Measurements from ENCODE around the gene STX19.
"Not testable (repeated sequence)": the region's sequence is repeated elsewhere in the genome, so short reads cannot be mapped to it uniquely, and the experiment has no call there.

Gene STX19

DNA sequence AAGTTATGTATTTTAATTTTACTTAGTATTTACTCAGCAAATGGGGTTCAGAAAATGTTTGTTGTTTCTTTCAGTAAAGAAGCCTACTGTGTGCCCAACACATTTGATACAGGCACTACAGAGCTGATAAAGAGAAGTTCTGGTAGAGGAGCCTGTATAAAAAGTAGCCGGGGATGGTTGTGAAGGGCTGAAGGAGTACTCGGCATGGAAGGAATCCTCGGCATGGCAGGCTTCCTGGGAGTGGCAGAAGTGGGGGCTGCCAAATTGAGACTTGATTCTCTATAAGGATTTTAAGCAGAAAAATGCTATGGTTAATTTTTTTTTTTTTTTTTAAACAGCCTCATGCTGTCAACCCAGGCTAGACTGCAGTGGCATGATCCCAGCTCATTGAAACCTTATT is 39.2 kb downstream of the STX19 start:
- Histone ChIP-seq H3K27ac (ENCODE audit: low read length) (no peak overlapping the region), H3K36me3 (ENCODE audit: control insufficient read depth, low read depth, low read length) (no peaks in the 10 kb centered on the region), H3K9me3 (ENCODE audit: control insufficient read depth, low read depth, low read length) (no peaks in the 10 kb centered on the region), H3K27me3 (ENCODE audit: control insufficient read depth, insufficient read depth, low read length) (no peaks in the 10 kb centered on the region), H3K4me3 (ENCODE audit: low read length) (no peak overlapping the region), H3K9ac (ENCODE audit: low read length) (no peak overlapping the region), H3K4me1 (ENCODE audit: control insufficient read depth, low read depth, low read length) (no peaks in the 10 kb centered on the region)

DNA sequence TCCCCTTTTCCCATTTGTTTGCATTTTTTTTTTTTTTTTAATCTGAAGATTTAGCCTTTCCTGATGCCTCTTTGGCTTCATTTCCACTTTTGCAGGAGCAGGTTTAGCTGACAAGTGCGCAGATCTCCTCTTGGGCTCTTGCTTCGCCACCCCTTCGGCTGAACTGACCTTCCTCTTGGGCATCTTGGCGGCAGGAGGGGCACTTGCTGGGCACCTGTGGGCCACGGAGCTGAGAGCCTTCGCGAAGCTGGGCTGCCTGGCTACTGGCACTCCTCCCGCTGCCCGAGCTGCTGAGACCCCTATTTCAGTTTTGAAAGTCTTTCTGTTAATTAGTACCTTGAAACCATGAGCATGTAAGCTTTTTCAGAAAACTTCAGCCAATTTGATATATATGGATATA is 39.6 kb downstream of the STX19 start:
- Histone ChIP-seq H3K9me3 (ENCODE audit: control insufficient read depth, low read depth, low read length) (no peaks in the 10 kb centered on the region), H3K27ac (ENCODE audit: low read length) (no peak overlapping the region), H3K4me3 (ENCODE audit: low read length) (no peak overlapping the region), H3K9ac (ENCODE audit: low read length) (no peak overlapping the region), H3K27me3 (ENCODE audit: control insufficient read depth, insufficient read depth, low read length) (no peaks in the 10 kb centered on the region), H3K36me3 (ENCODE audit: control insufficient read depth, low read depth, low read length) (no peaks in the 10 kb centered on the region), H3K4me1 (ENCODE audit: control insufficient read depth, low read depth, low read length) (no peaks in the 10 kb centered on the region)

DNA sequence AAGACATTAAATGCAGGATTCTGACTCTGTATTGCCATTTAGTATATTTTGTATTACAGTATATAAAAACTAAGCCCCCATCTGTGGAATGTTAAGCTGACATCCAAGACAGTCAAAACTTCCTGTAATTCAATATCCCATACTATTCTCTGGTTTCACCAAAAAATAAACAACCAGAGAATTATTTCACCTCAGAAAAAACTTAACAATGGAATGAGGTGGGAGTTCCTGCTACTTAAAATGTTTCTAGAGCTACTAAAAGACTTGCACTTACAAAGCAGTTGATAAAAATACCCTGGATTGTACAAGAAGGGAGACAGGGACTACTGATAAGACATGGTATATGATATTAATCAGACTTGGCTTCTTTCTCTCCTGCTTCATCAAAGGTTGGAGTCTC is 40.1 kb downstream of the STX19 start:
- Histone ChIP-seq H3K27me3 (ENCODE audit: control insufficient read depth, insufficient read depth, low read length) (no peaks in the 10 kb centered on the region), H3K9ac (ENCODE audit: low read length) (no peak overlapping the region), H3K36me3 (ENCODE audit: control insufficient read depth, low read depth, low read length) (no peaks in the 10 kb centered on the region), H3K9me3 (ENCODE audit: control insufficient read depth, low read depth, low read length) (no peaks in the 10 kb centered on the region), H3K4me3 (ENCODE audit: low read length) (no peak overlapping the region), H3K27ac (ENCODE audit: low read length) (no peak overlapping the region), H3K4me1 (ENCODE audit: control insufficient read depth, low read depth, low read length) (no peaks in the 10 kb centered on the region)

DNA sequence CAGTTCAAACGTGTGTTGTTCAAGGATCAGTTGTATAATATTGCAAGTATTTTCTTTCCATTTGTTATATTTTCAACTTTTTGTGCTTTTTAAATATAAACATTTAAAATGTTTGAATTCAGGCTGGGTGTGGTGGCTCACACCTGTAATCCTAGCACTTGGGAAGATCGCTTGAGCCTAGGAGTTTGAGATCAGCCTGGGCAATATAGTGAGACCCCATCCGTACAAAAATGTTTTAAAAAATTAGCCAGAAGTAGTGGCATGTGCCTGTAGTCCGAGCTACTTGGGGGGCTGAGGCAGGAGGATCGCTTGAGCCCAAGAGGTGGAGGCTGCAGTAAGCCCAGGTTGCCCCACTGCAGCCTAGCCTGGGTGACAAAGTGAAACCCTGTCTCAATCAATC is 43.8 kb downstream of the STX19 start:
- H3K36me3 ChIP-seq (ENCODE audit: control insufficient read depth, low read depth, low read length) = no peaks in the 10 kb centered on the region
- no peak overlapping the region for H3K4me3 ChIP-seq (ENCODE audit: low read length)
- no peaks in the 10 kb centered on the region for H3K9me3 ChIP-seq (ENCODE audit: control insufficient read depth, low read depth, low read length)
- peaks cover 7% of the 10 kb centered on the region for H3K4me1 ChIP-seq (ENCODE audit: control insufficient read depth, low read depth, low read length)
- H3K27me3 ChIP-seq (ENCODE audit: control insufficient read depth, insufficient read depth, low read length) = no peaks in the 10 kb centered on the region
- no peak overlapping the region for H3K27ac ChIP-seq (ENCODE audit: low read length)
- no peak overlapping the region for H3K9ac ChIP-seq (ENCODE audit: low read length)

DNA sequence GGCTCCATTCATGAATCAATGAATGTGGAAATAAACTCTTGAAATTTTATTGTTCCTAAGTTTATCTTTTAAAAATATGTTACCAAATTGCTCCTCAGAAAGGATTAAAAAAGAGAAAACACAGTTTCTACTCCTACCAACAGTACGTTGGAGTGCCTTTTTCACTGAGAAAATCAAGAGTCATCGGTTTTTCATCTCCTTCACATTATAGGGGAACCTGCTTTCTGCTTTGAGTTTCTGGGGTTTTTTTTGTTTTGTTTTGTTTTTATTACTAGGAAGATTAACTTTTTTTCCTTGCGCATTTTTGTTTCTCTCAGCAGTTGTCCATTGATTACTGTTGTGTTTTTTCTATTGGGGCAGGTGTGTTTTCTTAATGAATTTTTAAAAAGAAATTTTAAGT is 45.0 kb downstream of the STX19 start:
- Histone ChIP-seq H3K27ac (ENCODE audit: low read length) (no peak overlapping the region), H3K9ac (ENCODE audit: low read length) (no peak overlapping the region), H3K27me3 (ENCODE audit: control insufficient read depth, insufficient read depth, low read length) (no peaks in the 10 kb centered on the region), H3K4me3 (ENCODE audit: low read length) (no peak overlapping the region), H3K4me1 (ENCODE audit: control insufficient read depth, low read depth, low read length) (peaks cover 10% of the 10 kb centered on the region), H3K9me3 (ENCODE audit: control insufficient read depth, low read depth, low read length) (no peaks in the 10 kb centered on the region), H3K36me3 (ENCODE audit: control insufficient read depth, low read depth, low read length) (no peaks in the 10 kb centered on the region)

DNA sequence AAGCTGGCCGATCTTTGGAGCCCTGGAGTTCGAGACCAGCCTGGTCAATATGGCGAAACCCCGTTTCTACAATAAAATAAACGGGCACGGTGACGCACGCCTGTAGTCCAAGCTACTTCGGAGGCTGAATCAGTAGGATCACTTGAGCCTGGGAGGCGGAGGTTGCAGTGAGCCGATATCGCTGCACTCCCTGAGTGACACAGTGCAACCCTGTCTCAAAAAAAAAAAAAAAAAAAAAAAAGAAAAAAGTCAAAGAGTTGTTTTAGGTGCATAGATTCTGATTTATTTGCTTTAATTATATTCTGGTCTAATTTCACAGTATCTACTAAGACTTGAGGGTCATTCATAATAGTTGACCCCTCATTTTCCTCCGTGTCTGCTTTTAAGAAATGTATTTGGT is 46.7 kb downstream of the STX19 start:
- no peaks in the 10 kb centered on the region for H3K36me3 ChIP-seq (ENCODE audit: control insufficient read depth, low read depth, low read length)
- no peaks in the 10 kb centered on the region for H3K27me3 ChIP-seq (ENCODE audit: control insufficient read depth, insufficient read depth, low read length)

DNA sequence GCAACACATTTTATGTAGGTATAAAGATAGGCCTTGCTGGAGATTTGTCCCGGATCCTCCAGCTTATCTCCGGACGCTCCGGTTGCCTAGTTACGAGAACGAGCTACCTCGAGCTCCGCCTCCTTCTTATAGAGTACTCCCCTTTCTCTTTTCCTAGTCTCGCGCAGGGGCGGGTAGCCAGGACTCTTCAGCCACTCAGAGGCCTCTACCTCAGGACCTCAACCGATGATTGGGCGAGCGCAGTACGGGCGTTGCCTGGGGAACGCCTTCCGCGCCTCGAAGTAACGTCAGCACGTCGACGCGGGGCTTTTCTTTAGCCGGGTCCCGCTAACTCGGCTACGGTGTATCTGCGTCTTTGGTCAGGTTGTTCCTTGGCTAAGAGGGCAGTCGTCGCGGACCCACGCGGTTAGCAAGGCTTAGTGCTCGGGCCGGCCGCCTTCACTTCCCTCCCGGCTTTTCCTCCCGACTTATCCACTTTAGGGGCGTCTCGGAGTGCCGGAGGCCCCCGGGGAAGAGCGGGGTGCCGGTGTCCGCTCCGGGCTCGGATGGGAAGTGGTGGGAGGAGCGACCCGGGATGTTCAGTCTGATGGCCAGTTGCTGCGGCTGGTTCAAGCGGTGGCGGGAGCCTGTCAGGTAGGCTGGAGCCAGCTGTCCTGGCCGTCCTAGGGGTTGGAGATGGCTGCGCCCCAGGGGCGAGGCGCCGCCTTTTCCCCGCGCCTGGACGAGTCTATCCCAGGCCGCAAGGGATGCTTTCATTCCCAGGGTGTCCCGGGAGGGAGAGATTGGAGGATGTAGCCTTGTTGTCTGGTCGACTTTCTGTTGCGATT is 48.3 kb downstream of the STX19 start, which contains the start of gene ARL13B:
Gene ARL13B, plus strand, starts transcription at position 306 of the 827 bp plus-strand sequence. Its CDS starts 269 bp downstream, at position 575.
- Histone ChIP-seq H3K9ac (ENCODE audit: low read length) (peak within 1 kb of the TSS; percentile 69), H3K4me1 (ENCODE audit: control insufficient read depth, low read depth, low read length) (peaks cover 10% of the 10 kb centered on the region), H3K27ac (ENCODE audit: low read length) (peak within 1 kb of the TSS; percentile 71), H3K27me3 (ENCODE audit: control insufficient read depth, insufficient read depth, low read length) (no peaks in the 10 kb centered on the region), H3K36me3 (ENCODE audit: control insufficient read depth, low read depth, low read length) (no peaks in the 10 kb centered on the region), H3K9me3 (ENCODE audit: control insufficient read depth, low read depth, low read length) (no peaks in the 10 kb centered on the region), H3K4me3 (ENCODE audit: low read length) (peak within 1 kb of the TSS; percentile 85)

More for the DNA sequence above, 46.7 kb downstream of the STX19 start:
- Histone ChIP-seq H3K9me3 (ENCODE audit: control insufficient read depth, low read depth, low read length) (no peaks in the 10 kb centered on the region), H3K9ac (ENCODE audit: low read length) (no peak overlapping the region), H3K4me1 (ENCODE audit: control insufficient read depth, low read depth, low read length) (peaks cover 10% of the 10 kb centered on the region), H3K4me3 (ENCODE audit: low read length) (peak overlapping the region; percentile 85), H3K27ac (ENCODE audit: low read length) (no peak overlapping the region)

DNA sequence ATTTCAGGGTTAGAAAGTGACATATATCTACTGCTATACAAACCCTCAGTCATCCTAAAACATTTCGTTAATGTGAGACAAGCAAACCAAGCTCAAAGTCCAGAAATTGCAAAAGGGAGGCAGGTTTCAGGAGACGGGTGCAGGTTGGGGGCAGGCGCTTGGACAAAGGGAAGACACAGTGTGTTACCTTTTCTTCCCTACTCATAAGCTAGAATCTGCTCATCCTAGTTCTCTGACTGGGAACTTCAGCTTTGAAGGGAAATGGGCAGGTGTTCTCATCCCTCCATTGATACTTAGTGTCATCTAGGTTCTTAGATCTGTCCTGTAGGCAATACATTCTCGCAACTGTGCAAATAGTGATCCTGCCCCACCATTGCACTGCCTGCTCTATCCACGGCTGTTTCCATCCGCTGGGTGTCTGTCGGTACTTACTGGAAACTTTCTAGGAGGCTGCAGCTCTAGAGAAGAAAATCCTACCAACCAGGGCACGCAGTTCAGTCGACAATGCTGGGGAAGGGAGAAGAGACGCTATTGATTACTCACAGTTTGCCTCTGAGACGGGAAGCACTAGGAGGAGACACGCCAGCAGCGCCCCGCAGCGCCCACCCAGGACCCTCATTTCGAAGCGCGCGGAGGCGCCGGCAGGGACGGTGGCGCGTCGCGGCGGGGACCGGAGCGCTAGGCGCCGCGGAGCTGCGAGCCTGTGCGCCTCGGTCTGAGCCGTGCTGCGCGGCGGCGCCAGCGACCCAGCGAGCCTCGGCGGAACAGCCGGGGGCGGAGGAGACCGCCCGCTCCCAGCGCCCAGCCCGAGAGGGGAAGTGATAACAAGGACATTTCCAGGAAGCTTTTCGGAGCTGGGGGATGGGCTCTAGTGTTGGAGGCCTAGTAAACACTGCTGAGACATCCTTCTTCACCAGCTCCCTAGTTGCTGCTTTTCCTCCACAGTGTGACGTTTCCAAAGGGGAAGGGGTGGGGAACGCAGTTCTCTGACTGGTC is 55.0 kb downstream of the STX19 start, which contains the start of gene PROS1:
Gene PROS1, minus strand, starts transcription at position 766 of the 996 bp plus-strand sequence. Its CDS starts 147 bp downstream, at position 619.
- no peak within 1 kb of the TSS for H3K27ac ChIP-seq (ENCODE audit: low read length)
- H3K4me3 ChIP-seq (ENCODE audit: low read length) = peak within 1 kb of the TSS; percentile 68
- no peaks in the 10 kb centered on the region for H3K9me3 ChIP-seq (ENCODE audit: control insufficient read depth, low read depth, low read length)
- peak within 1 kb of the TSS; percentile 16 for H3K9ac ChIP-seq (ENCODE audit: low read length)
- H3K4me1 ChIP-seq (ENCODE audit: control insufficient read depth, low read depth, low read length) = peaks cover 5% of the 10 kb centered on the region
- no peaks in the 10 kb centered on the region for H3K36me3 ChIP-seq (ENCODE audit: control insufficient read depth, low read depth, low read length)
- peaks cover 22% of the 10 kb centered on the region for H3K27me3 ChIP-seq (ENCODE audit: control insufficient read depth, insufficient read depth, low read length)

DNA sequence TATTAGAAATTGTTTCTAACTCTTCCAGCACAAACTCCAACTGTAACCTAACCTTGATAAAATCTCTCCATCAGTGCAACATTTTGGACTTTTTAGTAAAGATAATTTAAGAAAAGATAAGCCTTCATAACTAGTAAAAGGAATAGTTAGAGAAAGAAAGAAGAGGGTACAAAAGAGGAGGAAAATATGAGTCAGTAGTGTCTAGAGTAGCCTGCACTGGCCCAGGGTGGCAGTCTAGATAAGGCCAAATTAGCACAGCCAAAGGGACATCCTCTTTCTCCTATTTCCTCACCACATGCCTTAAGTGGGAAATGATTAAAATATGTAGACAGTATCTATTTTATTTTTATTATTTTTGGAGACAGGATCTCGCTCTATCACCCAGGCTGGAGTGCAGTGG is 58.4 kb downstream of the STX19 start:
- no peak overlapping the region for H3K4me3 ChIP-seq (ENCODE audit: low read length)
- no peaks in the 10 kb centered on the region for H3K36me3 ChIP-seq (ENCODE audit: control insufficient read depth, low read depth, low read length)
- peaks cover 5% of the 10 kb centered on the region for H3K4me1 ChIP-seq (ENCODE audit: control insufficient read depth, low read depth, low read length)
- H3K9ac ChIP-seq (ENCODE audit: low read length) = no peak overlapping the region
- peaks cover 22% of the 10 kb centered on the region for H3K27me3 ChIP-seq (ENCODE audit: control insufficient read depth, insufficient read depth, low read length)
- H3K27ac ChIP-seq (ENCODE audit: low read length) = no peak overlapping the region
- no peaks in the 10 kb centered on the region for H3K9me3 ChIP-seq (ENCODE audit: control insufficient read depth, low read depth, low read length)

DNA sequence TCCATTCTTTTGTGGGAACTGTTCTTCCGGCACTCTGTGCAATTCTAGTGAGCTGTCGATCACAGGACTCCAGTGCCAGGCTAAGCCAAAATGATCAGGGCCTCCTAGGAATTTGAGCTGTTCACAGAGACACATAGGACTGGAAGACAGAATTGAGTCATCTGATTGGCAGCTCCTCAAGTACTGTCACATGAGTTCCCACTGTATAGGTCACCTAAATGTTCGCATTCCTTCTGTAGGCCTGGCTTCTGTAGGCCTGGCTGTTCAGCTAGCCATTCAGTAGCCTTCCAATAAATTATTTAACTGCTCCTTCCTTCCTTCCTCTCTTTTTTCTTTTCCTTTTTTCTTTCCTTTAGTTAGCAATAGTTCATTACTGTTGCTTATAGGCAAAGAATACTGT is 59.0 kb downstream of the STX19 start:
- Histone ChIP-seq H3K4me3 (ENCODE audit: low read length) (no peak overlapping the region), H3K36me3 (ENCODE audit: control insufficient read depth, low read depth, low read length) (no peaks in the 10 kb centered on the region), H3K9ac (ENCODE audit: low read length) (no peak overlapping the region), H3K9me3 (ENCODE audit: control insufficient read depth, low read depth, low read length) (no peaks in the 10 kb centered on the region), H3K4me1 (ENCODE audit: control insufficient read depth, low read depth, low read length) (peaks cover 5% of the 10 kb centered on the region), H3K27me3 (ENCODE audit: control insufficient read depth, insufficient read depth, low read length) (peaks cover 22% of the 10 kb centered on the region), H3K27ac (ENCODE audit: low read length) (no peak overlapping the region)

DNA sequence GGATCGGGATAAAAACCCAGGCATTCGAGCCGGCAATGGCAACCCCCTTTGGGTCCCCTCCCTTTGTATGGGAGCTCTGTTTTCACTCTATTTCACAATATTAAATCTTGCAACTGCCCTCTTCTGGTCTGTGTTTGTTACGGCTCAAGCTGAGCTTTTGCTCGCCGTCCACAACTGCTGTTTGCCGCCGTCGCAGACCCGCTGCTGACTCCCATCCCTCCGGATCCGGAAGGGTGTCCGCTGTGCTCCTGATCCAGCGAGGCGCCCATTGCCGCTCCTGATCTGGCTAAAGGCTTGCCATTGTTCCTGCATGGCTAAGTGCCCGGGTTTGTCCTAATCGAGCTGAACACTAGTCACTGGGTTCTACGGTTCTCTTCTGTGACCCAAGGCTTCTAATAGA is 63.3 kb downstream of the STX19 start:
- H3K4me1 ChIP-seq (ENCODE audit: control insufficient read depth, low read depth, low read length); H3K36me3 ChIP-seq (ENCODE audit: control insufficient read depth, low read depth, low read length); H3K27me3 ChIP-seq (ENCODE audit: control insufficient read depth, insufficient read depth, low read length); H3K4me3 ChIP-seq (ENCODE audit: low read length); H3K27ac ChIP-seq (ENCODE audit: low read length); H3K9ac ChIP-seq (ENCODE audit: low read length): not testable (repeated sequence)
- H3K9me3 ChIP-seq (ENCODE audit: control insufficient read depth, low read depth, low read length) = peaks cover 14% of the 10 kb centered on the region
